ENCODE data around the gene DNAAF3. TPM values are rescaled to one million over a fixed set of nuclear protein-coding genes. Genes with fewer than 3 reads are reported as not detected.
"Not testable (repeated sequence)": the region's sequence is repeated elsewhere in the genome, so short reads cannot be mapped to it uniquely, and the experiment has no call there.

DNAAF3 gene
- under 1 TPM in 2 of 3 donors, not detected in 1; 0.25 to 0.45 TPM for total RNA-seq

GRCh38 chr19:55166530-55167268 is at the start of gene DNAAF3:
DNAAF3 (minus strand) TSS chr19:55166613; CDS start chr19:55166413, 200 bp downstream.
- Mint-ChIP-seq H3K4me1 (ENCODE audit: low read depth) (peaks cover 12% of the 10 kb centered on the region), H3K9me3 (no peaks in the 10 kb centered on the region), H3K36me3 (ENCODE audit: insufficient read depth) (no peaks in the 10 kb centered on the region), H3K27me3 (ENCODE audit: low read depth) (peaks cover 73% of the 10 kb centered on the region), H3K4me3 (peak within 1 kb of the TSS; percentile 2)
- ATAC-seq: peak; percentile 91 to 96
- peak; percentile 44 for DNase-seq

- H3K9me3 Mint-ChIP-seq: peaks cover 10% of the 10 kb centered on the region
- no peak for DNase-seq
- peaks cover 11% of the 10 kb centered on the region for H3K4me1 Mint-ChIP-seq (ENCODE audit: low read depth)
- no peak overlapping the region for H3K4me3 Mint-ChIP-seq
- H3K36me3 Mint-ChIP-seq (ENCODE audit: insufficient read depth): no peaks in the 10 kb centered on the region
- no peak for ATAC-seq
- peaks cover 34% of the 10 kb centered on the region for H3K27me3 Mint-ChIP-seq (ENCODE audit: low read depth)
These were observed 47.1 kb upstream of the DNAAF3 start for GRCh38 chr19:55213547-55213946.

DNA sequence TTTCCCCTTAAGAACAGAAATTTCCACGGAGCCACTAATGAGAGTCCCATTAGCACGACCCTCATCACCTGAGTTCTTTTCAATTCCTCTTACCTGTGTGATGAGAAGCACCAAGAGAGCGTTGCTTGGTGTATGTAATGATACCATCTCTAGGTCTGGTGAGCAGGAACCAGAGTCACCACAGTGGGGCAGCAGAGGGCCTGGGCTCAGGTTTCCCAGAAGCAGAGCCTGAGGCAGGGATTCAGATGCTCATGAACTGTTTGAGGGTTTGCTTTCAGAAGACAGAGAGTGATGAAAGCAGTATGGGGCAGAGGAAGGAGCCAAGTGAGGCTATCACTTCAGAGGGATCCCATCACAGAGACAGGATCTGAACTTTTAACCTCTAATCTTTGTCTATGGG is 46.0 kb upstream of the DNAAF3 start:
- peaks cover 11% of the 10 kb centered on the region for H3K4me1 Mint-ChIP-seq (ENCODE audit: low read depth)
- no peak overlapping the region for H3K4me3 Mint-ChIP-seq
- peak in 1 of 2 donors; percentile 24 for ATAC-seq
- H3K9me3 Mint-ChIP-seq: peaks cover 10% of the 10 kb centered on the region
- H3K36me3 Mint-ChIP-seq (ENCODE audit: insufficient read depth): no peaks in the 10 kb centered on the region
- H3K27me3 Mint-ChIP-seq (ENCODE audit: low read depth): peaks cover 34% of the 10 kb centered on the region
- no peak for DNase-seq

- ATAC-seq (no peak), DNase-seq (no peak)
- H3K36me3 Mint-ChIP-seq (ENCODE audit: insufficient read depth): no peaks in the 10 kb centered on the region
- H3K9me3 Mint-ChIP-seq: peaks cover 5% of the 10 kb centered on the region
- peaks cover 2% of the 10 kb centered on the region for H3K4me1 Mint-ChIP-seq (ENCODE audit: low read depth)
- no peak overlapping the region for H3K4me3 Mint-ChIP-seq
- H3K27me3 Mint-ChIP-seq (ENCODE audit: low read depth): peaks cover 45% of the 10 kb centered on the region
These were observed 43.5 kb upstream of the DNAAF3 start for GRCh38 chr19:55209693-55210472.

GRCh38 chr19:55208880-55209692 is 42.7 kb upstream of the DNAAF3 start, which contains the start of gene PTPRH:
PTPRH (minus strand) TSS chr19:55209501; CDS start chr19:55209433, 68 bp downstream.
- ATAC-seq: no peak
- Mint-ChIP-seq H3K36me3 (ENCODE audit: insufficient read depth) (no peaks in the 10 kb centered on the region), H3K4me1 (ENCODE audit: low read depth) (peaks cover 2% of the 10 kb centered on the region), H3K27me3 (ENCODE audit: low read depth) (peaks cover 50% of the 10 kb centered on the region), H3K4me3 (no peak within 1 kb of the TSS), H3K9me3 (peaks cover 5% of the 10 kb centered on the region)
- no peak for DNase-seq

- DNase-seq: peak; percentile 20
- H3K9me3 Mint-ChIP-seq: no peaks in the 10 kb centered on the region
- H3K4me1 Mint-ChIP-seq (ENCODE audit: low read depth): peaks cover 2% of the 10 kb centered on the region
- H3K4me3 Mint-ChIP-seq: no peak overlapping the region
- H3K36me3 Mint-ChIP-seq (ENCODE audit: insufficient read depth): no peaks in the 10 kb centered on the region
- ATAC-seq: peak; percentile 80 to 94
- peaks cover 48% of the 10 kb centered on the region for H3K27me3 Mint-ChIP-seq (ENCODE audit: low read depth)
These were observed 40.5 kb upstream of the DNAAF3 start for GRCh38 chr19:55206664-55207500.

DNA sequence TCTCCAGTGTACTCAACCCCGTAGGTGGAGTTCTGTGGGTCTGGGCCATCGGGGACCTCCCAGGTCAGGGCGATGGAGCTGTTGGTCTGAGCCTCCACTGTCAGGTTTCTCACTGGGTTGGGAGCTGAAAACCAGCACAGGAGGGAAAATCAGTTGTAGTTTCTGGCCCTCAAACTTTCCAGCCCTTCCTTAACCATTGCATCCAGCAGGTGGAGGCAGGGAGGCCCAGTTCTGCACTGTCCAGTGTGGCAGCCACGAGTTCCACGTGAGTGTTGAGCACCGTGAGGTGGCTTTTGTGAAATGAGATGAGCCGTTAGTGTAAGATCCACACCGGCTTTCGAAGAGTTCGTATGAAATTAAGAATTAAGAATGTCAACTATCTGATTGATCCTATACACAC is 35.8 kb upstream of the DNAAF3 start:
- H3K27me3 Mint-ChIP-seq (ENCODE audit: low read depth): peaks cover 47% of the 10 kb centered on the region
- H3K4me3 Mint-ChIP-seq; H3K36me3 Mint-ChIP-seq (ENCODE audit: insufficient read depth); ATAC-seq; DNase-seq; H3K9me3 Mint-ChIP-seq; H3K4me1 Mint-ChIP-seq (ENCODE audit: low read depth): not testable (repeated sequence)

DNA sequence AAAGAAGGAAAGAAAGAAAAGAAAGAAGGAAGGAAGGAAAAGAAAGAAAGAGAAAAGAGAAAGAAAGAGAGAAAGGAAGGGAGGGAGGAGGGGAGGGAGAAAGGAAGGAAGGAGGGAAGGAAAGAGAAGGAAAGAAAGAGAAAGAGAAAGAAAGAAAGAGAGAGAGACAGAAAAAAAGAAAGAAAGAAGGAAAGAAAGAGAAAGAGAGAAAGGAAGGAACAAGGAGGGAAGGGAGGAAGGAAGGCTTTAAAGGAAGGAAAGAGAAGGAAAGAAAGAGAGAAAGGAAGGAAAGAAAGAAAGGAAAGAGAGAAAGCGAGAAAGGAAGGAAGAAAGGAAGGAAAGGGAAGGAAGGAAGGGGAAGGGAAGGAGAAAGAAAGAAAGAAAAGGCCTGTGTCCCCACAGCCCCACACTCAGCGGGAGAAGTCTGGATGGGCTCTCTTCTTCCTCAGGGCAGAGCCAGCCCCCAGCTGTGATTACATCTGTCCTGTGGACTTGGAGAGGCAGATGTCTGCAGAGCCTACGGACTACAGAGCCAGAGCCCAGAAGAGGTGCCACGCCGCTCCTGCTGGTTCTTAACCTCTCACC is 33.3 kb upstream of the DNAAF3 start:
- ATAC-seq: no peak

DNA sequence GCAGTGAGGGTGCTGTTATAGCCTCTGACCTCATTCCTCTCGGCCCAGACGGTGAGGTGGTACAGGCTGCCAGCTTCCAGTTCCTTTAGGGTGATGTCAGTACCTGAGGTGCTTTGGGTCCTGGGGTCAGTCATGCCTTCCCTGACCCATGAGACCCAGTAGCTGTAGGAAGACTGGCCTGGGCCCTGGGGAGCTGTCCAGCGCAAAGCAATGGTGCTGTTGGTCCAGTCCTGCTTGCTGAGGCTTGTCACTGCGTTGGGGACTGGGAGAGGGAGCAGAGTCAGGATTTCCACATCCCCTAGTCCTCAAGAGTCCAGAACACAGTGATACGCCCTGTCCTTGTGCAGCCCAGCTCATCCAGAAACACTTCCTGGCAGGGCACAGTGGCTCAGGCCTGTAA is 32.2 kb upstream of the DNAAF3 start:
- ATAC-seq (no peak), DNase-seq (no peak)
- Mint-ChIP-seq H3K9me3 (no peaks in the 10 kb centered on the region), H3K36me3 (ENCODE audit: insufficient read depth) (no peaks in the 10 kb centered on the region), H3K4me1 (ENCODE audit: low read depth) (no peaks in the 10 kb centered on the region), H3K27me3 (ENCODE audit: low read depth) (peaks cover 24% of the 10 kb centered on the region), H3K4me3 (no peak overlapping the region)

More for the DNA sequence above, 33.3 kb upstream of the DNAAF3 start:
- no peaks in the 10 kb centered on the region for H3K36me3 Mint-ChIP-seq (ENCODE audit: insufficient read depth)
- no peak overlapping the region for H3K4me3 Mint-ChIP-seq
- H3K9me3 Mint-ChIP-seq: no peaks in the 10 kb centered on the region
- H3K27me3 Mint-ChIP-seq (ENCODE audit: low read depth): peaks cover 29% of the 10 kb centered on the region
- H3K4me1 Mint-ChIP-seq (ENCODE audit: low read depth): no peaks in the 10 kb centered on the region
- no peak for DNase-seq

DNA sequence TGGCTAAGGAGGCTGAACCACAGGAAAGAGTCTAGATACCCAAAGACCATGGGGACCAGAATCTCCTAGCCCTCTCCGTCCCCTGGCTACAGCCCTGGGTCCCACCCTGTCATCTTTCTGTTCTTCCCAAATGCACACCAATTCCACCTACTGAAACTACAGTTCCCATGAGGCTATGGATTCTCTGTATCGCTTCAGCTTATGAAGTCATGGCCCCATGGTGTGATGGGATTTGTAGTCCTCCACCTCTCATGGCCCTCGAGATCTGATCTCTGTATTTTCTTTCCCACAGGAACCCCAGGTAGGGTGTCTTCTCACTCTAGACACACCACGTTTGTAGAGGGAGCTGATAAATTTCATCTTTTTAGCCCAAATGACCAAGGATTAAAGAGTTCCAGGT is 31.1 kb upstream of the DNAAF3 start:
- Mint-ChIP-seq H3K36me3 (ENCODE audit: insufficient read depth) (no peaks in the 10 kb centered on the region), H3K4me1 (ENCODE audit: low read depth) (no peaks in the 10 kb centered on the region), H3K27me3 (ENCODE audit: low read depth) (peaks cover 21% of the 10 kb centered on the region), H3K9me3 (no peaks in the 10 kb centered on the region), H3K4me3 (no peak overlapping the region)
- DNase-seq (no peak), ATAC-seq (no peak)

DNA sequence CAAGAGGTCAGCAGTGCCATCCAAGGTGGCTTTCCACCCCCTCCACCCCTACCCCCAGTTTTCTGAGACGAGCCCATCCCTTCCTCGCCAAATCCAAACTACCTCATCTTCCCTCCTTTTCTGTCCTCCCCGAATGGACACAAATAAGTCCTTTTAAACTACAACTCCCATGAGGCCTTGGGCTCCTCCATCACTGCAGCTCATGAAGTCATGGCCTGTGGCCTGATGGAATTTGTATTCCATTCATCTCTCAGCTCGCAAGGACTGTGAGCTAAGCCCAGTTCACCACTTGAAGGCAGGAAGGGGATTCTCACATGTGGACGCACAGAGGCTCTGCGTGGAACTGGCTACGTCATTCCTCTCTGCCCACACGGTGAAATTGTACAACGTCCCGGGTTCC is 30.4 kb upstream of the DNAAF3 start:
- no peak for DNase-seq
- Mint-ChIP-seq H3K36me3 (ENCODE audit: insufficient read depth) (no peaks in the 10 kb centered on the region), H3K4me3 (no peak overlapping the region), H3K9me3 (no peaks in the 10 kb centered on the region), H3K27me3 (ENCODE audit: low read depth) (peaks cover 21% of the 10 kb centered on the region), H3K4me1 (ENCODE audit: low read depth) (no peaks in the 10 kb centered on the region)
- ATAC-seq: no peak

DNA sequence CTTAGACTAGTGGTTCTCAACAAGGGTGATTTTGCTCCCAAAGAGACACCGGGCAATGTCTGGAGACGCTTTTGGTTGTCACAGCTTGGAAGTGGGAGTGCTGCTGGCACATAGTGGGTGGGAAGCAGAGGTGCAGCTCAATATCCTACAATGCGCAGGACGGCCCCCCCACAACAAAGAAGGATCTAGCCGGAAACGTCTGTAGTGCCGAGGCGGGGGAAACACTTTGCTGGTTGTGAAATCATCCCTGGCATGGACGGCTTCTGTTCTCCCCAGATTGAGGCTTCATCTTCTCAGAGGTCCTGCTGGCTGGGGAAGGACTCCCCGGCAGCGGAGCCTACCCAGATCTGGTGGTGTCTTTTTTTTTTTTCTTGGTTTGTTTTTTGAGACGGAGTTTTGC is 27.1 kb upstream of the DNAAF3 start:
- Mint-ChIP-seq H3K4me3 (no peak overlapping the region), H3K36me3 (ENCODE audit: insufficient read depth) (no peaks in the 10 kb centered on the region), H3K4me1 (ENCODE audit: low read depth) (peaks cover 3% of the 10 kb centered on the region), H3K9me3 (no peaks in the 10 kb centered on the region), H3K27me3 (ENCODE audit: low read depth) (peaks cover 16% of the 10 kb centered on the region)
- ATAC-seq: no peak
- DNase-seq: no peak

- H3K4me3 Mint-ChIP-seq: no peak overlapping the region
- peaks cover 23% of the 10 kb centered on the region for H3K27me3 Mint-ChIP-seq (ENCODE audit: low read depth)
- ATAC-seq (no peak), DNase-seq (no peak)
- no peaks in the 10 kb centered on the region for H3K36me3 Mint-ChIP-seq (ENCODE audit: insufficient read depth)
- no peaks in the 10 kb centered on the region for H3K9me3 Mint-ChIP-seq
- H3K4me1 Mint-ChIP-seq (ENCODE audit: low read depth): peaks cover 4% of the 10 kb centered on the region
These were observed 23.0 kb upstream of the DNAAF3 start for GRCh38 chr19:55189403-55189835.

Measured in activated T-cell treated with anti-CD3 and anti-CD28 coated beads, Interleukin-2, amount 50 U/mL, for 4 hours (primary cell).